Tibial artery (tissue), 4 donors: ENCODE results near the gene GATD1.
"Not testable (repeated sequence)": the region's sequence is repeated elsewhere in the genome, so short reads cannot be mapped to it uniquely, and the experiment has no call there.

ENCODE experiments used
- DNase-seq, 2 donors: peaks; one replicate each; pipeline ENCODE4 v3.0.0-alpha.2; 2019
- H3K27ac ChIP-seq, 2 donors: fragments of 200-600 bp; sonication (generic) in 1 of 2; 1 replicate in 1 of 2; 2 replicates in 1 of 2; pipeline ENCODE4 v1.5.1; 2018 to 2019; ENCODE audit warnings: mild to moderate bottlenecking in 1 of 2
- H3K27me3 ChIP-seq, 2 donors: fragments of 200-600 bp; sonication (generic) in 1 of 2; one replicate each; pipeline versions ENCODE4 v1.5.1 to v1.6.0; 2016 to 2019
- H3K36me3 ChIP-seq, 3 donors: fragments of 200-600 bp; sonication (generic) in 2 of 3; one replicate each; pipeline ENCODE4 v1.5.1; 2016 to 2019; ENCODE audit warnings: mild to moderate bottlenecking in 2 of 3
- H3K4me1 ChIP-seq, 4 donors: fragments of 200-600 bp; sonication (generic) in 2 of 4; 1 replicate in 3 of 4; 2 replicates in 1 of 4; pipeline ENCODE4 v1.5.1; 2016 to 2019
- H3K4me3 ChIP-seq, 2 donors: fragments of 200-600 bp; sonication (generic) in 1 of 2; 1 replicate in 1 of 2; 2 replicates in 1 of 2; pipeline ENCODE4 v1.5.1; 2018 to 2019; ENCODE audit warnings: mild to moderate bottlenecking in 2 of 2
- H3K9me3 ChIP-seq, 3 donors: fragments of 200-600 bp; sonication (generic) in 1 of 3; one replicate each; pipeline ENCODE4 v1.5.1; 2016 to 2019
- intact Hi-C: fragments of 100-400 bp; cut with DNase I; formaldehyde crosslinking; loops from one replicate; pipeline ENCODE4 v1.15.0; 2023; ENCODE audit warnings: low total_unique reads
- TF ChIP-seq, protein P1 (sequence below), 2 experiments: fragments of 200-600 bp in 1 of 2; fragments of 450-650 bp in 1 of 2; IDR thresholded peaks; one replicate each; pipeline ENCODE4 v1.5.1; 2017 to 2019; ENCODE audit warnings: antibody characterized with exemption in 2 of 2, mild to moderate bottlenecking in 1 of 2, moderate library complexity in 1 of 2

GATD1 gene

DNA sequence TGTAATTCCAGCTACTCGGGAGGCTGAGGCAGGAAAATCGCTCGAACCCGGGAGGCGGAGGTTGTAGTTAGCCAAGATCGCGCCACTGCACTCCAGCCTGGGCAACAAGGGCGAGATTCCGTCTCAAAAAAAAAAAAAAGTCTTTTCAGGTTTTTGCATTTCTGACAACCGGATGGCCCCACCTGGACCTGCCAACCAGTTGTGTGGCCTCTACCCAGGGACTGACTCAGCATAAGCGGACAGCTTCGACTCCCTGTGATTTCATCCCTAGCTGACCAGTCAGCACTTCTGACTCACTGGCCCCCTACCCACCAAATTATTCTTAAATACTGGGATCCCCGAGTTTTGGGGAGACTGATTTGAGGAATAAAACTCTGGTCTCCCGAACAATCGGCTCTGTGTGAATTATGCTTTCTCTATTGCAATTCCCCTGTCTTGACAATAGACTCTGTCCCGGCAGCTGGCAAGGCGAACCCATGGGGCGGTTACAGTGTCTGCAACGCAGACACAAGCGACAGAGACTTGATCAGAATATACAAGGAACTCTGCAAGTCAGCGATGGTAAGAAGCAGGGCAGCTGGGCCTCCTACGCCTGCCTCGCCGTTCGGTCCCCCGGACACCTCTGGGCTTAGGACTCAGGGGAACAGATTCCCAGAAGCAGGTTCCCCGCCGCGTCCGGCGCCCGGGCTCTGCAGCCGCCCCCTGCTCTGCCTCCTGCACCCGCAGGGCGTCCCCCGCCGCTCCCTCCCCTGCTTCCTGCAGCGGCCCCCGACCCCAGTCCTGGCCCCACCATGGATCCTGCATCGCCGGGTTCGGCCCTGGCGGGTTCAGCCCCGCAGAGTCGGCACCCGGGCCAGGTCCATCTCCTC, 30.8 kb downstream of the GATD1 start:
- no peaks in the 10 kb centered on the region for H3K9me3 ChIP-seq
- peak overlapping the region; percentile 87 to 92 for H3K27ac ChIP-seq
- TF ChIP-seq, protein P1, sequence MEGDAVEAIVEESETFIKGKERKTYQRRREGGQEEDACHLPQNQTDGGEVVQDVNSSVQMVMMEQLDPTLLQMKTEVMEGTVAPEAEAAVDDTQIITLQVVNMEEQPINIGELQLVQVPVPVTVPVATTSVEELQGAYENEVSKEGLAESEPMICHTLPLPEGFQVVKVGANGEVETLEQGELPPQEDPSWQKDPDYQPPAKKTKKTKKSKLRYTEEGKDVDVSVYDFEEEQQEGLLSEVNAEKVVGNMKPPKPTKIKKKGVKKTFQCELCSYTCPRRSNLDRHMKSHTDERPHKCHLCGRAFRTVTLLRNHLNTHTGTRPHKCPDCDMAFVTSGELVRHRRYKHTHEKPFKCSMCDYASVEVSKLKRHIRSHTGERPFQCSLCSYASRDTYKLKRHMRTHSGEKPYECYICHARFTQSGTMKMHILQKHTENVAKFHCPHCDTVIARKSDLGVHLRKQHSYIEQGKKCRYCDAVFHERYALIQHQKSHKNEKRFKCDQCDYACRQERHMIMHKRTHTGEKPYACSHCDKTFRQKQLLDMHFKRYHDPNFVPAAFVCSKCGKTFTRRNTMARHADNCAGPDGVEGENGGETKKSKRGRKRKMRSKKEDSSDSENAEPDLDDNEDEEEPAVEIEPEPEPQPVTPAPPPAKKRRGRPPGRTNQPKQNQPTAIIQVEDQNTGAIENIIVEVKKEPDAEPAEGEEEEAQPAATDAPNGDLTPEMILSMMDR (IDR thresholded peaks at IDR 0.05) = no peak
- peaks cover 0 to 28% (median 21%) of the 10 kb centered on the region in 4 donors for H3K4me1 ChIP-seq
- H3K36me3 ChIP-seq = no peaks in the 10 kb centered on the region
- DNase-seq = no peak
- intact Hi-C loops = no loop called here
- no peaks in the 10 kb centered on the region for H3K27me3 ChIP-seq
- peak overlapping the region; percentile 92 to 94 for H3K4me3 ChIP-seq

DNA sequence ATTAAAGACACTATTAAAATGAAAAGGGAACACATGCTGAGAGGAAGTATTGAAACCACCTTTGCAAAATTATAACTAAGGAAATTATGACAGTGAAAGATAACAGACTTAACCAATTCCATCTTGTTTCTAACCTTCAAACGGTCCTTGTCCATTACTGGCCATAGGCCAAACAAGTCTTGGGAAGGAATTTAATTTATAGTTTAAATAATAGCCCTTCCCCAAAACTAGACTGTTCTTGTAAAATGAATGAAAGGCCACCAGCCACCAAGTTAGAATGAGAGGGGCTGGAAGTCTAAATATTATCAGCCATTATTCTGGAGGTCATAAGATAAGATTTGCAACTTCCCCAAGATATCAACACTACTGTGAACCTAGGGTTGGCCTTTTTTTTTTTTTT, 31.9 kb downstream of the GATD1 start:
- Histone ChIP-seq H3K4me3 (no peak overlapping the region), H3K36me3 (no peaks in the 10 kb centered on the region), H3K27ac (no peak overlapping the region), H3K27me3 (peaks cover 0 to 5% of the 10 kb centered on the region in 2 donors), H3K4me1 (peaks cover 0 to 28% (median 21%) of the 10 kb centered on the region in 4 donors), H3K9me3 (no peaks in the 10 kb centered on the region)
- TF ChIP-seq, protein P1 (IDR thresholded peaks at IDR 0.05) = no peak
- DNase-seq = no peak
- intact Hi-C loops = no loop called here

DNA sequence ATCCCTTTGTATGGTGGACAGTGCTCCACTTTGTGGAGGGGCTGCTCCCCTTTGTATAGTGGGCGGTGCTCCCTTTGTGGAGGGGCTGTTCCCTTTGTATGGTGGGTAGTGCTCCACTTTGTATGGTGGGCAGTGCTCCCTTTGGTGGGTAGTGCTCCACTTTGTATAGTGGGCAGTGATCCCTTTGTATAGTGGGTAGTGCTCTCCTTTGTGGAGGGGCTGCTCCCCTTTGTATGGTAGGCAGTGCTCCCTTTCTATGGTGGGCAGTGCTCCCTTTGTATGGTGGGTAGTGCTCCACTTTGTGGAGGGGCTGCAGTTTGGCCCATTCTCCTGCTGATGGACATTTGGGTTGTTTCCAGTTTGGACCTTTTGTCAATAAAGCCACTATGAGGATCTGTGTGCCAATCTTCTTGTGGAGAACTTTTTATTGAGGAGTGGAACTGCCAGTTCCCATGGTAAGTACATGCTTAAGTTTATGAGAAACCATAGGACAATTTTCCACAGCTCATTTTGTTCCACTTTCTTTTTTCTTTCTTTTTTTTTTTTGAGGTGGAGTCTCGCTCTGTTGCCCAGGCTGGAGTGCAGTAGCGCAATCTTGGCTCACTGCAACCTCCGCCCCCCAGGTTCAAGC, 34.6 kb downstream of the GATD1 start:
- H3K27ac ChIP-seq = no peak overlapping the region

DNA sequence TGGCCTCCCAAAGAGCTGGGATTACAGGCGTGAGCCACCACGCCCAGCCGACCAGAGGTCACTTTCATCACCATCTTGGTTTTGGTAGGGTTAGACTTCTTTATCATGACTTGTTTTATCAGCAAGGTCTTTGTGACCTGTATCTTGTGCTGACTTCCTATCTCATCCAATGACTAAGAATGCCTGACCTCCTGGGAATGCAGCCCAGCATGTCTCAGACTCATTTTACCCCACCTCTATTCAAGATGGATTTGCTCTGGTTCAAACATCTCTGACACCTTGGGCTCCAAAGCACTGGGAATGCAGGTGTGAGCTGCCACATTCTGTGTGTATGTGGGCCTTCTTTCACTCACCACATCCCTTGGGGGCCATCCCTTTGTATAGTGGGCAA, 35.1 kb downstream of the GATD1 start:
- no peak for DNase-seq
- H3K9me3 ChIP-seq = no peaks in the 10 kb centered on the region
- peaks cover 0 to 12% of the 10 kb centered on the region in 2 donors for H3K27me3 ChIP-seq
- no peak overlapping the region for H3K4me3 ChIP-seq
- peaks cover 0 to 9% (median 6%) of the 10 kb centered on the region in 4 donors for H3K4me1 ChIP-seq
- TF ChIP-seq, protein P1 (IDR thresholded peaks at IDR 0.05) = no peak
- intact Hi-C loops = no loop called here
- H3K36me3 ChIP-seq = no peaks in the 10 kb centered on the region
- no peak overlapping the region for H3K27ac ChIP-seq

More for the DNA sequence above, 34.6 kb downstream of the GATD1 start:
- H3K4me1 ChIP-seq = peaks cover 0 to 10% (median 6%) of the 10 kb centered on the region in 4 donors
- no peak for DNase-seq
- TF ChIP-seq, protein P1 (IDR thresholded peaks at IDR 0.05) = no peak
- H3K9me3 ChIP-seq = no peaks in the 10 kb centered on the region
- peaks cover 0 to 10% of the 10 kb centered on the region in 2 donors for H3K27me3 ChIP-seq
- intact Hi-C loops = no loop called here
- H3K36me3 ChIP-seq = no peaks in the 10 kb centered on the region
- H3K4me3 ChIP-seq = no peak overlapping the region

DNA sequence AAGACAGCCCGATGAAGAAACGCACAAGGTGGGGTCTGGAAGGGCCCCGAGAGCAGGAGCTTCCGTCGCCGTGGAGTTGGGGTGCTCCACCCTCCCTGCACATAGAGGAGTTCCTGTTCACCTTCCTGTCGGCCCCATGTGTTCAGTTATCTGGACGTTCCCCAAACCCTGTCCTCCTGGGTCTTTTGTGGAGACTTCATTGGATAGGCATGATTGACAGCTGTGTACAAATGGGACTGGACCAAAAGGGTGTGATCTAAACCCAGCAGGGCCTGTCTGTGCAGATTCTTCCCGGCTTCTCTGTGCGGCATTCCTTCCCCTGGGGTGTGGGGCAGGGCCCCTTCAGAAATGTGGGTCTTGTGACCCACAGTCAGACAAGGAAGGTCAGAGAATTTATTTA, 39.4 kb downstream of the GATD1 start:
- H3K27me3 ChIP-seq = peaks cover 0 to 34% of the 10 kb centered on the region in 2 donors
- H3K36me3 ChIP-seq, intact Hi-C loops, DNase-seq, H3K4me1 ChIP-seq, H3K9me3 ChIP-seq, H3K27ac ChIP-seq, H3K4me3 ChIP-seq: not testable (repeated sequence)

DNA sequence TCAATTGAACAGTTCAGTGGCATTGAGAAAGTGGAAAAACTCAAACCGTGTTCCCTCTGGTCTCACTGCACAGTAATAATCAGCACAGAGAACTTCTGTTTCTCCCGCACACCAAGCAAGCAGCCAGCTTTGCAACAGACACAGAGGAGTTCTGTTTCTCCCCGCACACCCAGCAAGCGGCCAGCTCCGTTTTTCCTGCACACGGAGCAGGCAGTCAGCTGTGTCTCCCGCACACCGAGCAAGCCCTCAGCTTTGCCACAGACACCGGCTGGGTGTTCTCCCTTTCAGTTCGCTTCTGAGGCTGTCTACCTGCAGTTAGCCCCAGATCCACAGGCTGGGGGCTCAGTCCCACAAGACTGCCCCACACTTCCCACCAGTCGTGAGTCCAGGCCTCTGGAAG, 39.9 kb downstream of the GATD1 start:
- Histone ChIP-seq H3K4me3 (no peak overlapping the region), H3K9me3 (no peaks in the 10 kb centered on the region), H3K4me1 (no peaks in the 10 kb centered on the region), H3K27ac (no peak overlapping the region), H3K27me3 (peaks cover 0 to 39% of the 10 kb centered on the region in 2 donors), H3K36me3 (no peaks in the 10 kb centered on the region)
- DNase-seq = no peak
- intact Hi-C loops = no loop called here
- TF ChIP-seq, protein P1 (IDR thresholded peaks at IDR 0.05) = no peak

DNA sequence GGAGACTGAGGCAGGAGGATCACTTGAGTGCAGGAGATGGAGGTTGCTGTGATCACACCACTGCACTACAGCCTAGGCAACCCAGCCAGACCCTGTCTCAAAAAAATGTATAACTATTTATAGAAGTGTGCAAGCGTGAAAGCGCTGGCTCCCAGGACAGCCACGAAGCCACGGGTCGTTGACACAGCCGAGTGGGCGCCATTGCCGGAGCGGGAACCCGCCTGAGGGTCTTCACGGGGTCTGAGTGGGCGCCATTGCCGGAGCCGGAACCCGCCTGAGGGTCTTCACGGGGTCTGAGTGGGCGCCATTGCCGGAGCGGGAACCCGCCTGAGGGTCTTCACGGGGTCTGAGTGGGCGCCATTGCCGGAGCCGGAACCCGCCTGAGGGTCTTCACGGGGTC, 42.7 kb downstream of the GATD1 start:
- H3K27me3 ChIP-seq = peaks cover 0 to 52% of the 10 kb centered on the region in 2 donors
- DNase-seq, H3K36me3 ChIP-seq, intact Hi-C loops, H3K4me1 ChIP-seq, H3K9me3 ChIP-seq, H3K4me3 ChIP-seq, H3K27ac ChIP-seq: not testable (repeated sequence)
